Erythroblast (primary cell): Measurements from ENCODE around the gene TMEM240.
"Not testable (repeated sequence)": the region's sequence is repeated elsewhere in the genome, so short reads cannot be mapped to it uniquely, and the experiment has no call there.

Source experiments
- GATA1 ChIP-seq: IDR thresholded peaks from 2 replicates; pipeline ENCODE4 v1.6.1; 2011; ENCODE audit warnings: low read depth, mild to moderate bottlenecking, control low read depth, low read length, moderate library complexity
- POLR2A ChIP-seq: IDR thresholded peaks from 2 replicates; pipeline ENCODE4 v1.6.1; 2011; ENCODE audit warnings: mild to moderate bottlenecking, low read length

- TF ChIP-seq POLR2A, GATA1: not testable (repeated sequence)
Measured at GRCh38 chr1:1523226-1523625, 17.2 kb downstream of the TMEM240 start.
